Chondrocyte (in vitro differentiated cells): ENCODE measurements around the gene ADAMTSL1. TPM values are rescaled to one million over a fixed set of nuclear protein-coding genes. Genes with fewer than 3 reads are reported as not detected.

Source experiments
- DNase-seq: peaks from one replicate; pipeline ENCODE4 v3.0.0; 2021; ENCODE audit warnings: mixed read lengths, low spot score
- H3K27ac Mint-ChIP-seq: one replicate; pipeline ENCODE4 v1.8.0; 2021; ENCODE audit warnings: mild to moderate bottlenecking, moderate library complexity, mixed read lengths; ENCODE audit not compliant: unreplicated experiment
- H3K27me3 Mint-ChIP-seq: 2 replicates; pipeline ENCODE4 v1.8.0; 2021; ENCODE audit warnings: low read depth, mixed read lengths
- H3K36me3 Mint-ChIP-seq: 2 replicates; pipeline ENCODE4 v1.8.0; 2021; ENCODE audit warnings: low read depth, mixed read lengths
- H3K4me1 Mint-ChIP-seq: 2 replicates; pipeline ENCODE4 v1.8.0; 2021; ENCODE audit warnings: low read depth, mild to moderate bottlenecking, mixed read lengths
- H3K4me3 Mint-ChIP-seq: one replicate; pipeline ENCODE4 v1.8.0; 2021; ENCODE audit warnings: mild to moderate bottlenecking, moderate library complexity, mixed read lengths; ENCODE audit not compliant: unreplicated experiment
- H3K9me3 Mint-ChIP-seq: 2 replicates; pipeline ENCODE4 v1.8.0; 2021; ENCODE audit warnings: low read depth, mixed read lengths
- total RNA-seq: library from RNA; stranded (reverse); gene quantifications from 3 replicates; pipeline ENCODE4 v1.2.1, GENCODE V29; 2021
- TF ChIP-seq, protein P1 (sequence below): fragments of 200-600 bp; sonication (generic); IDR thresholded peaks from 2 replicates; pipeline ENCODE4 v1.5.0; 2021; ENCODE audit warnings: antibody characterized with exemption, mild to moderate bottlenecking, moderate library complexity

The ADAMTSL1 gene
- total RNA-seq, 1 donor from 2014 or later: 1.0 TPM

DNA sequence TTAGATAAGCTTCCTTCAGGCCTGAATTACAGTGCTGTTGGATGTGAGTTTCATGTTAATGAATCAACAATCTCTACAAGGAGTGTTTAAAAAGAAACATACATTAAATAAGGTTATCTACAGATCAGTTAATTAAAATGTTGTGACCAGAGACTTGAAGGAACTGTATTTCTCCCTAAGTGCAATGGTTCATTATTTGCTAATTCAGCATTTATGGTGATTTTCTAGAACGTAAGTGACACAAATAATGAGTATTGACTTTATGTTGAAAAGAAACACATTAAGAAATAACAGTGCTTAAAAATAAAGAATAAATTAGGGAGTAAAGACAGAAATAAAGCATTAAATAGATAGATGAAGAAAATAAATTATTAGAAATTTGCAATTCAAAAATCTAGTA, 74.5 kb downstream of the ADAMTSL1 start:
- no peak overlapping the region for H3K4me3 Mint-ChIP-seq
- peaks cover 30% of the 10 kb centered on the region for H3K4me1 Mint-ChIP-seq
- H3K27me3 Mint-ChIP-seq: no peaks in the 10 kb centered on the region
- H3K9me3 Mint-ChIP-seq: no peaks in the 10 kb centered on the region
- H3K36me3 Mint-ChIP-seq: no peaks in the 10 kb centered on the region
- no peak overlapping the region for H3K27ac Mint-ChIP-seq
- no peak for DNase-seq
- TF ChIP-seq, protein P1, sequence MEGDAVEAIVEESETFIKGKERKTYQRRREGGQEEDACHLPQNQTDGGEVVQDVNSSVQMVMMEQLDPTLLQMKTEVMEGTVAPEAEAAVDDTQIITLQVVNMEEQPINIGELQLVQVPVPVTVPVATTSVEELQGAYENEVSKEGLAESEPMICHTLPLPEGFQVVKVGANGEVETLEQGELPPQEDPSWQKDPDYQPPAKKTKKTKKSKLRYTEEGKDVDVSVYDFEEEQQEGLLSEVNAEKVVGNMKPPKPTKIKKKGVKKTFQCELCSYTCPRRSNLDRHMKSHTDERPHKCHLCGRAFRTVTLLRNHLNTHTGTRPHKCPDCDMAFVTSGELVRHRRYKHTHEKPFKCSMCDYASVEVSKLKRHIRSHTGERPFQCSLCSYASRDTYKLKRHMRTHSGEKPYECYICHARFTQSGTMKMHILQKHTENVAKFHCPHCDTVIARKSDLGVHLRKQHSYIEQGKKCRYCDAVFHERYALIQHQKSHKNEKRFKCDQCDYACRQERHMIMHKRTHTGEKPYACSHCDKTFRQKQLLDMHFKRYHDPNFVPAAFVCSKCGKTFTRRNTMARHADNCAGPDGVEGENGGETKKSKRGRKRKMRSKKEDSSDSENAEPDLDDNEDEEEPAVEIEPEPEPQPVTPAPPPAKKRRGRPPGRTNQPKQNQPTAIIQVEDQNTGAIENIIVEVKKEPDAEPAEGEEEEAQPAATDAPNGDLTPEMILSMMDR: no peak

DNA sequence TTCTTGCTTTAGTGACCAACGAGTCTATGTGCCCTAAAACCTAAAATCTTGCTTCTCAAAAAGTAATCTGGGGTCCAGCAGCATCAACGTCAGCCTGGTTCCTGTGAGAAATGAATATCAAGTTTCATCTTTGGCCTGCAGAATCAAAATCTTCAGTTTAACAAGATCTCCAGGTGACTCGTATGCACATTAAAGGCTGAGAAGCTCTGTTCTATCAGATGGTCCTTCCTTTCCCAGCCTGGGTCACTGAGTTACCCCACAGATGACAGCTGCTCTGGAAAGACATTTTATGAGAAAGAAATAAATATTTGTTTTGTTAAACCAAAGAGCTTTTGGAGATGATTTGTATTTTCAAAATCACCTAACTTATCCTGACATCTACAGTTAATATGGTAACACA, 75.8 kb downstream of the ADAMTSL1 start:
- Mint-ChIP-seq H3K36me3 (no peaks in the 10 kb centered on the region), H3K4me3 (no peak overlapping the region), H3K27me3 (no peaks in the 10 kb centered on the region), H3K27ac (no peak overlapping the region), H3K4me1 (peaks cover 16% of the 10 kb centered on the region), H3K9me3 (no peaks in the 10 kb centered on the region)
- no peak for DNase-seq
- TF ChIP-seq, protein P1: no peak

DNA sequence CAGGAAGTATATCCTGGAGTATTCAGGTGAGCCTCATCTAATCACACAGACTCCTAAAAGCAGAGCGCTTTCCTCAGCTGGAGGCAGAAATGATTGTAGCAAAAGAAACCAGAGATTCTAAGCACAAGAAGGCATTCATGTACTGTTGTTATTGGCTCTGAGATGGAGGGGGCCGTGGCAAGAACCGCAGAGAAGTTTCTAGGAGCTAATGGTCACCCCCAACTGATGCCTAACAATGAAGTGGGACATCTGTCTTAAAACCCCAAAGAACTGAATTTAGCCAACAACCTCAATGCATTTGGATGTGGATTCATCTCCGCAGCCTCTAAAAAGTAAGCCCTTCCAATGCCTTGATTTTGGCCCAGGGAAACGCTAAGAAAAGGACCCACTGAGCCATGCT, 76.3 kb downstream of the ADAMTSL1 start:
- no peak overlapping the region for H3K4me3 Mint-ChIP-seq
- DNase-seq: no peak
- H3K4me1 Mint-ChIP-seq: peaks cover 12% of the 10 kb centered on the region
- H3K36me3 Mint-ChIP-seq: no peaks in the 10 kb centered on the region
- TF ChIP-seq, protein P1: no peak
- no peaks in the 10 kb centered on the region for H3K9me3 Mint-ChIP-seq
- H3K27ac Mint-ChIP-seq: no peak overlapping the region
- H3K27me3 Mint-ChIP-seq: no peaks in the 10 kb centered on the region

DNA sequence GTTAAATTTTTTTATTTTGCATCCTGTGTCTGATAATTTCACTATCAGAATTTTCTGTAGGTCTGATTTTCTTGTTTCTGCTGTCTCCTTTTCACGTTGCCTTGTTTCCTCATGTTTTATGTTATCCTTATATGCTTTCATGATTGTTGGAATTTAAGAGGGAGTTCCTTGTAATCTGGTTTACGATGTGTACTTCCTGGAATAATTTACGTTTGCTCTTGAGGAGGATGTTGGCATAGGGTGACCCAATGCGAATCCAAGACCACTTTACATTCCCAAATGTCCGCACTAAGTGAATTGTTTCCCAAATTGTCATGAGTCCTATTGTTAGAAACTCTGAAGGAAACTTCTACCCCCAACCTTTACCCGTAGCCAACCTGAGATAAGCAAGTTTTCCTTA, 80.3 kb downstream of the ADAMTSL1 start:
- Mint-ChIP-seq H3K4me1 (no peaks in the 10 kb centered on the region), H3K27ac (no peak overlapping the region), H3K27me3 (no peaks in the 10 kb centered on the region), H3K4me3 (no peak overlapping the region), H3K9me3 (peaks cover 7% of the 10 kb centered on the region), H3K36me3 (no peaks in the 10 kb centered on the region)
- TF ChIP-seq, protein P1: no peak
- no peak for DNase-seq

DNA sequence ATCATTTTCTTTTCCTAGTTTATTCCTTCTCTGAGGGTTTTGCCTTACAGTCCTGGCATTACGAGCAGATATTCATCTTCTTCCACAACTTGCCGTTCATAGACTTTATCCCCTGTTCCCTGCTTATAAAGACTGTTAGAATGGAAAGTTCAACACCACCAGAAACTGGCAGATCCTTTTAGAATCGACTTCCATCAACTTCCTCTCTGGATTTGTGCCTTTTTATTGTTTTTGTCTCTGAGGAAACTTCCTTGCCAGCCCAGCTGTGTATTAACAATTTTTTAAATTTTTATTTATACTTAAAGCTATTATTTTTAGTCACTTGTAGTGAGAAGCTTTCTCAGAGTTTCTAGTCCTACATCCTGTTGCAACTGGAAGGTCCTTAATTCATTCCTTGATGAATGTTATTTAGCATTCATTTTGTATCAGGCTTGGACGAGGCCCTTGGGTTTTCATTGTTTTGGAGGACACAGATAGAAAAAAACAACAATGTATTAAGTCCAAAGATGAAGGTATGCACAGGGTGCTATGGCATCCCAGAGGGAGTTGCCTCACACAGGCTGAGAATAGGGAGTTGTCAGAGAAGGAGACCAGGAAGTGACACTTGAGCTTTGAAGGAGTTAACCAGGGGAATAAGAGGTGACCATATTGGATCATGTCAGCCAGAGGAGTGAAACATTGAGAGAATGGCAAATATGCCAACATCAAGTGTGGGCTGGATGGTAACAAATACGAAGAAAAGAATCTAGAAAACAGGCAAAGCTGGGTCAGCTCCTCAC, 81.3 kb downstream of the ADAMTSL1 start:
- Mint-ChIP-seq H3K4me1 (no peaks in the 10 kb centered on the region), H3K27me3 (no peaks in the 10 kb centered on the region), H3K4me3 (no peak overlapping the region), H3K27ac (no peak overlapping the region), H3K36me3 (peaks cover 4% of the 10 kb centered on the region), H3K9me3 (peaks cover 13% of the 10 kb centered on the region)
- DNase-seq: no peak
- TF ChIP-seq, protein P1: no peak
